GM13976 (cell line): ENCODE data around the gene LPP.

Experiments
- DNase-seq: peaks from one replicate; pipeline ENCODE4 v3.0.0; 2012; ENCODE audit warnings: low spot score
- in situ Hi-C: fragments of 300-500 bp; cut with MboI; formaldehyde crosslinking; loops from one replicate; pipeline ENCODE4 v1.12.0; 2022; ENCODE audit warnings: low sequenced_read_pairs, mixed read lengths, inconsistent platforms; ENCODE audit not compliant: unreplicated experiment
- TF ChIP-seq, protein P1 (sequence below): IDR thresholded peaks from 2 replicates; pipeline ENCODE4 v1.5.1; 2012; ENCODE audit warnings: borderline replicate concordance, mild to moderate bottlenecking; ENCODE audit not compliant: insufficient read depth; ENCODE audit errors: extremely low read depth, missing control alignments, control extremely low read depth

Gene LPP

DNA sequence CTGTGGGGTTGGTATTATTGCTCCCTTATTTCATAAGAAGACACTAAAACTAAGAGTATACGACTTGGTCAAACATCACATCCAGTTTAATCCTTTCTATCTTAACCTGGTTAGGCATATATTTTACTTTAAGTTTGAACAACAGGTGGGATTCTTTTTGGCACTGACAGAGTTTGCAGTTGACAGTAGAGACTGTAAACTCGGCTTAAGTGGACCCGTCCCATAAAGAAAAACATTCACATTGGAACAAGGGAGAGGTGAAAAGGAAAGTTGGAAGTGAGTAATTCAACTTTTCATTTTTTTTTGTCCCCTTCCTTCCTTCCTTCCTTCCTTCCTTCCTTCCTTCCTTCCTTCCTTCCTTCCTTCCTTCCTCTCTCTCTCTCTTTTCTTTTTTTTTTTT lies 355.4 kb downstream of the LPP start:
- TF ChIP-seq, protein P1, sequence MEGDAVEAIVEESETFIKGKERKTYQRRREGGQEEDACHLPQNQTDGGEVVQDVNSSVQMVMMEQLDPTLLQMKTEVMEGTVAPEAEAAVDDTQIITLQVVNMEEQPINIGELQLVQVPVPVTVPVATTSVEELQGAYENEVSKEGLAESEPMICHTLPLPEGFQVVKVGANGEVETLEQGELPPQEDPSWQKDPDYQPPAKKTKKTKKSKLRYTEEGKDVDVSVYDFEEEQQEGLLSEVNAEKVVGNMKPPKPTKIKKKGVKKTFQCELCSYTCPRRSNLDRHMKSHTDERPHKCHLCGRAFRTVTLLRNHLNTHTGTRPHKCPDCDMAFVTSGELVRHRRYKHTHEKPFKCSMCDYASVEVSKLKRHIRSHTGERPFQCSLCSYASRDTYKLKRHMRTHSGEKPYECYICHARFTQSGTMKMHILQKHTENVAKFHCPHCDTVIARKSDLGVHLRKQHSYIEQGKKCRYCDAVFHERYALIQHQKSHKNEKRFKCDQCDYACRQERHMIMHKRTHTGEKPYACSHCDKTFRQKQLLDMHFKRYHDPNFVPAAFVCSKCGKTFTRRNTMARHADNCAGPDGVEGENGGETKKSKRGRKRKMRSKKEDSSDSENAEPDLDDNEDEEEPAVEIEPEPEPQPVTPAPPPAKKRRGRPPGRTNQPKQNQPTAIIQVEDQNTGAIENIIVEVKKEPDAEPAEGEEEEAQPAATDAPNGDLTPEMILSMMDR, result no peak
- DNase-seq, result no peak
- in situ Hi-C loops, result no loop called here

DNA sequence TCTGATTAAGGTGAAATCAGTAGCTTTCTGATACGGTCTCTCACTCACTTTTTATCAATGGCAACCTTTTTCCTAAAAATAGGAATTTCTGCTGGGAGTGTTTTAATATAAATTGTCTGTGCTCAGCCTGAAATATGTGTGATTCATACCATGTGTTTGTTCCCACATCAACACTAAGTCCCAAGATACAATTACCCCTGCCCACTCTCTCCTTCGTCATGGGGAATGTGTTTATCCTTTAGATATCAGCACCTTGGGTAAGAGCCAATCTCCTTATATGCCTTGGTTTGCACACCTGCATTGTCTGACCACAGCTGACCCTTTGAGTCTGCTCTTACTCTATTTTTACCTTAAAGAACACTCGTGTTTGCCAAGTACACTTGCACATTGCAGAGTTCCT lies 356.4 kb downstream of the LPP start:
- no peak for DNase-seq
- TF ChIP-seq, protein P1, result no peak
- in situ Hi-C loops, result no loop called here

DNA sequence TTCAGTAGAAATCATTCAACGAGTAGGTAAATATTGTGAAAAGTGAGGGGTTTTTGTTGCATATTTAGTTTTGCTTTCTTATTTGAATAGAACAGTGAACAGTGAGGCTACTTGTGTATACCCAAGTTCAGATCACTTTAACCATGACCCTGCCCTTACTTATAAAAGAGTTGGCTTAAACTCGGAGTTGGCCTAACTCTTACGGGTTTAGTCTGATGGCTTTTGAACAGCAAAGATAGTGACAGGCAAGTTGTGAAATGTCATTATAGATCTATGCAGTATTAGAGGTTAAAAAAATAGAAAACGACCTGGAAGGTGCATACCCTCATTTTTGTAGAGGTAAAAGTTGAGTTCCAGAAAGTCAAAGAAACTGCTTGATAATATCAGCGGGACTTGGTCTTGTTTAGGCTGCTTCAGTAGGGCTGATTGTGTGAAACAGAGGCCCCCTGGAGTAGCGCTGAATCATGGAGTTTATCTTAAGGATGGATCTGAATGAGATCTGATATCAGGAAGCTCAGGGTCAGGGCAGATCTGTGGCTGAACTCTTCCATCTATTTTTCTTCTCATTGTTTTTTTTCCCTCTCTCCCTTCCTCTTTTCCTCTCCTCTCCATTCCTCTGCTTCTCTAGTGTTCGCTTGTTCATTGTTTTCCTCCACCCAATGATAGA lies 359.8 kb downstream of the LPP start:
- in situ Hi-C loops, result no loop called here
- DNase-seq, result no peak

DNA sequence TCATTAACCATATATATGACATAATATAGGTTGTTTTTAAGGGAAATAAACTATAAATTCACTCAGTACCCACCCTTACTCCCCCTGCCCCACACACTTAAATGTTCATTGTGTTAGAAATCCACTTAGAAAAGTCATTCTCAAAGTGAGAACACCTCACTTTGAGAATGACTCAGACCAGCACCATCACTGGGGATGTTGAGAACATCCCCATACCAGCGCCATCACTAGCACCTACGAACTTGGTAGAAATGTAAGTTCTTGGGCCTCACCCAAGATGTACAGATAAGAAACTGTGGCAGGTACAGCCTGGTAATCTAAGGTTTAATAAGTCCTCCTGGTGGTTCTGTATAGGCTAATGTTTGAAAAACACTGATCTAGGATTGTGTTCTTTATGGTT lies 362.6 kb downstream of the LPP start:
- in situ Hi-C loops, result no loop called here
- DNase-seq, result no peak
- TF ChIP-seq, protein P1, result no peak

More for the DNA sequence above, 359.8 kb downstream of the LPP start:
- TF ChIP-seq, protein P1, result no peak

DNA sequence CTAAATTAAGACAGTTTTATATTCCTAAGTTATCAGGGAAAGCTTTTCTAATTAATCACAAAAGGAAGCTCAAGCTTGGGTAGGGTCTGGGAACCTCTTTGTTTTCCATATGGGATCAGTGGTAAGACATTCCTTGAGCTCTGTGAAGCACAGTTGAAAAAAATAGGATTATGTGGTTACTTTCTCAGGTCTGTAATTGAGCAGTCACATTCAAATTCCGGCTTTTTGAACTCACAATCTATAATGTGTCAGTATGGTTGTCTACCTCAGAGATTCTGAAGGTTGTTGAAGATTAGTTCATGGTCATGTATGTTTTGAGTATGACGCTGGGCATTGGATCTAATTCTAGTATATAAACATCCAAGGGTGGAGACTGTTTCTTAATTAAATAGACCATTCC lies 364.5 kb downstream of the LPP start:
- TF ChIP-seq, protein P1, result no peak
- DNase-seq, result no peak
- in situ Hi-C loops, result no loop called here

DNA sequence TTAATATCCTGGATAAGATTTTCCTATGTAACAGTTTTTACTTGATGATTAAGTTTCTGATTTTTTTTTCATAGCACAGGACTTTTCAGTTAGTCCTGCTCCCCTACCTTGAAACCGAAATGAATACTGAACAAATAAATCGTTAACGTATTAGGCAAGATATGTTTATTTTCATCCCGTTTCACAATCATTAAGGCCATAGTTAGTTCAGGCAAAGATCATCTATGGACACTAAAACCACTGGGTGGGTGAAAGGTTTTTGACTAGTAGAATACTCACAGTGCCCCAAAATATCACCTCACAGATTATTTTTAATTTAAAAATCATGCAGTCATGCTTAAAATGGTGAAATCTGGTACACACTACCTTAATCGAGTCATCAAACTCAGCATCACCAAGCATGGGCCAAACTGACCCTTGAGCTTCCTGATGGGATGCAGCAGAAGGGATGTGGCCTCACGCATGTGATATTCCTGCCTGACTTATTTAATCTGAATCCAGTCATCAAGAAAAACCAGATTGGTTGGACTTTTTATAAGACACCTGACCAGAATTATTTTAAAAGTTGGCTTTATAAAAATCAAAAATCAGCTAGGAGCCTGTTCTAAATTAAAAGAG lies 365.0 kb downstream of the LPP start:
- in situ Hi-C loops, result no loop called here
- DNase-seq, result no peak
- TF ChIP-seq, protein P1, result no peak
